Mucosa of rectum (tissue), 2 donors: Measurements from ENCODE around the gene TUBGCP3.

Source experiments
- H3K27ac ChIP-seq, 2 donors: one replicate each; pipeline ENCODE4 v1.7.0; 2013; ENCODE audit warnings: inconsistent platforms in 2 of 2, low read depth in 2 of 2, low read length in 2 of 2
- H3K27me3 ChIP-seq, 2 donors: one replicate each; pipeline ENCODE4 v1.7.0; 2013; ENCODE audit warnings: low read length in 2 of 2; ENCODE audit not compliant: control insufficient read depth in 2 of 2, insufficient read depth in 2 of 2
- H3K36me3 ChIP-seq, 2 donors: one replicate each; pipeline ENCODE4 v1.7.0; 2013; ENCODE audit warnings: low read length in 2 of 2; ENCODE audit not compliant: control insufficient read depth in 2 of 2, insufficient read depth in 2 of 2
- H3K4me1 ChIP-seq, 2 donors: one replicate each; pipeline ENCODE4 v1.7.0; 2013; ENCODE audit warnings: low read length in 2 of 2, mild to moderate bottlenecking in 1 of 2; ENCODE audit not compliant: control insufficient read depth in 2 of 2, insufficient read depth in 2 of 2
- H3K4me3 ChIP-seq, 2 donors: one replicate each; pipeline ENCODE4 v1.7.0; 2013; ENCODE audit warnings: low read length in 2 of 2
- H3K9ac ChIP-seq, 2 donors: one replicate each; pipeline ENCODE4 v1.7.0; 2013; ENCODE audit warnings: low read length in 2 of 2, low read depth in 1 of 2, mild to moderate bottlenecking in 1 of 2
- H3K9me3 ChIP-seq, 2 donors: one replicate each; pipeline ENCODE4 v1.7.0; 2013; ENCODE audit warnings: low read length in 2 of 2; ENCODE audit not compliant: control insufficient read depth in 2 of 2
- donor health status: healthy.
- donor health status: Normal muscosa, but diverticular disease.

TUBGCP3 gene

GRCh38 chr13:112531263-112531794, 56.6 kb downstream of the TUBGCP3 start:
- no peaks in the 10 kb centered on the region for H3K27me3 ChIP-seq
- no peaks in the 10 kb centered on the region for H3K9me3 ChIP-seq
- H3K4me3 ChIP-seq = no peak overlapping the region
- H3K4me1 ChIP-seq = no peaks in the 10 kb centered on the region
- H3K9ac ChIP-seq = no peak overlapping the region
- H3K27ac ChIP-seq = no peak overlapping the region
- peaks cover 1 to 5% of the 10 kb centered on the region in 2 donors for H3K36me3 ChIP-seq

- Histone ChIP-seq H3K4me3 (no peak overlapping the region), H3K9ac (no peak overlapping the region), H3K9me3 (no peaks in the 10 kb centered on the region), H3K36me3 (peaks cover 5 to 10% of the 10 kb centered on the region in 2 donors), H3K27me3 (no peaks in the 10 kb centered on the region), H3K27ac (no peak overlapping the region), H3K4me1 (no peaks in the 10 kb centered on the region)
Observed at GRCh38 chr13:112530861-112531260, 57.1 kb downstream of the TUBGCP3 start.

- H3K27ac ChIP-seq = no peak overlapping the region
- peaks cover 5 to 13% of the 10 kb centered on the region in 2 donors for H3K36me3 ChIP-seq
- H3K27me3 ChIP-seq = no peaks in the 10 kb centered on the region
- H3K4me1 ChIP-seq = no peaks in the 10 kb centered on the region
- H3K9ac ChIP-seq = no peak overlapping the region
- H3K4me3 ChIP-seq = no peak overlapping the region
- H3K9me3 ChIP-seq = no peaks in the 10 kb centered on the region
Observed at GRCh38 chr13:112529216-112529615, 58.7 kb downstream of the TUBGCP3 start.

GRCh38 chr13:112526146-112526853, 61.7 kb downstream of the TUBGCP3 start:
- H3K4me3 ChIP-seq = no peak overlapping the region

GRCh38 chr13:112525356-112525945, 62.5 kb downstream of the TUBGCP3 start:
- no peak overlapping the region for H3K9ac ChIP-seq
- H3K4me3 ChIP-seq = no peak overlapping the region
- H3K36me3 ChIP-seq = peaks cover 29 to 38% of the 10 kb centered on the region in 2 donors
- no peaks in the 10 kb centered on the region for H3K4me1 ChIP-seq
- H3K27me3 ChIP-seq = no peaks in the 10 kb centered on the region
- no peaks in the 10 kb centered on the region for H3K9me3 ChIP-seq
- H3K27ac ChIP-seq = no peak overlapping the region

More at GRCh38 chr13:112526146-112526853, 61.7 kb downstream of the TUBGCP3 start:
- H3K36me3 ChIP-seq = peaks cover 21 to 33% of the 10 kb centered on the region in 2 donors
- no peak overlapping the region for H3K27ac ChIP-seq
- H3K27me3 ChIP-seq = no peaks in the 10 kb centered on the region
- H3K4me1 ChIP-seq = no peaks in the 10 kb centered on the region
- no peak overlapping the region for H3K9ac ChIP-seq
- H3K9me3 ChIP-seq = no peaks in the 10 kb centered on the region

GRCh38 chr13:112522578-112522977, 65.4 kb downstream of the TUBGCP3 start:
- Histone ChIP-seq H3K9ac (no peak overlapping the region), H3K4me3 (no peak overlapping the region), H3K36me3 (peaks cover 42 to 57% of the 10 kb centered on the region in 2 donors), H3K4me1 (no peaks in the 10 kb centered on the region), H3K9me3 (no peaks in the 10 kb centered on the region), H3K27ac (no peak overlapping the region), H3K27me3 (no peaks in the 10 kb centered on the region)

GRCh38 chr13:112521073-112521685, 66.8 kb downstream of the TUBGCP3 start:
- Histone ChIP-seq H3K4me1 (no peaks in the 10 kb centered on the region), H3K27me3 (no peaks in the 10 kb centered on the region), H3K9ac (no peak overlapping the region), H3K36me3 (peaks cover 46 to 58% of the 10 kb centered on the region in 2 donors), H3K4me3 (no peak overlapping the region), H3K9me3 (no peaks in the 10 kb centered on the region), H3K27ac (no peak overlapping the region)

- Histone ChIP-seq H3K4me1 (no peaks in the 10 kb centered on the region), H3K27ac (no peak overlapping the region), H3K9me3 (no peaks in the 10 kb centered on the region), H3K9ac (no peak overlapping the region), H3K36me3 (peaks cover 51 to 63% of the 10 kb centered on the region in 2 donors), H3K4me3 (no peak overlapping the region), H3K27me3 (no peaks in the 10 kb centered on the region)
Observed at GRCh38 chr13:112519517-112520060, 68.4 kb downstream of the TUBGCP3 start.

GRCh38 chr13:112516218-112516617, 71.7 kb downstream of the TUBGCP3 start:
- H3K4me1 ChIP-seq = no peaks in the 10 kb centered on the region
- H3K27ac ChIP-seq = no peak overlapping the region
- no peaks in the 10 kb centered on the region for H3K27me3 ChIP-seq
- H3K9me3 ChIP-seq = no peaks in the 10 kb centered on the region
- H3K9ac ChIP-seq = no peak overlapping the region
- H3K4me3 ChIP-seq = no peak overlapping the region
- peaks cover 39 to 40% of the 10 kb centered on the region in 2 donors for H3K36me3 ChIP-seq

GRCh38 chr13:112513761-112514160, 74.2 kb downstream of the TUBGCP3 start:
- Histone ChIP-seq H3K27ac (no peak overlapping the region), H3K27me3 (no peaks in the 10 kb centered on the region), H3K9ac (no peak overlapping the region), H3K4me3 (no peak overlapping the region), H3K9me3 (no peaks in the 10 kb centered on the region), H3K4me1 (no peaks in the 10 kb centered on the region), H3K36me3 (peaks cover 32% of the 10 kb centered on the region in 2 donors)
